Measurements from ENCODE around the gene TMEM135. TPM values are rescaled to one million over a fixed set of nuclear protein-coding genes. Genes with fewer than 3 reads are reported as not detected.

The TMEM135 gene
- total RNA-seq, 2 donors from 2014 or later: 25.9 to 26.9 TPM

- no peak for ATAC-seq (ENCODE audit: insufficient number of reproducible peaks, low FRiP score, low read depth)
- H3K4me1 ChIP-seq (ENCODE audit: control insufficient read depth in 1 of 2, low read depth in 2 of 2): peaks cover 10 to 21% of the 10 kb centered on the region in 2 donors
- H3K9me3 ChIP-seq: no peaks in the 10 kb centered on the region
- no peak overlapping the region for H3K27ac ChIP-seq
- no peak overlapping the region for H3K4me3 ChIP-seq
- DNase-seq (ENCODE audit: low spot score): no peak
- no peaks in the 10 kb centered on the region for H3K36me3 ChIP-seq
- no peaks in the 10 kb centered on the region for H3K27me3 ChIP-seq (replicated peaks; ENCODE audit: insufficient read depth)
- TF ChIP-seq, protein P1, sequence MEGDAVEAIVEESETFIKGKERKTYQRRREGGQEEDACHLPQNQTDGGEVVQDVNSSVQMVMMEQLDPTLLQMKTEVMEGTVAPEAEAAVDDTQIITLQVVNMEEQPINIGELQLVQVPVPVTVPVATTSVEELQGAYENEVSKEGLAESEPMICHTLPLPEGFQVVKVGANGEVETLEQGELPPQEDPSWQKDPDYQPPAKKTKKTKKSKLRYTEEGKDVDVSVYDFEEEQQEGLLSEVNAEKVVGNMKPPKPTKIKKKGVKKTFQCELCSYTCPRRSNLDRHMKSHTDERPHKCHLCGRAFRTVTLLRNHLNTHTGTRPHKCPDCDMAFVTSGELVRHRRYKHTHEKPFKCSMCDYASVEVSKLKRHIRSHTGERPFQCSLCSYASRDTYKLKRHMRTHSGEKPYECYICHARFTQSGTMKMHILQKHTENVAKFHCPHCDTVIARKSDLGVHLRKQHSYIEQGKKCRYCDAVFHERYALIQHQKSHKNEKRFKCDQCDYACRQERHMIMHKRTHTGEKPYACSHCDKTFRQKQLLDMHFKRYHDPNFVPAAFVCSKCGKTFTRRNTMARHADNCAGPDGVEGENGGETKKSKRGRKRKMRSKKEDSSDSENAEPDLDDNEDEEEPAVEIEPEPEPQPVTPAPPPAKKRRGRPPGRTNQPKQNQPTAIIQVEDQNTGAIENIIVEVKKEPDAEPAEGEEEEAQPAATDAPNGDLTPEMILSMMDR (IDR thresholded peaks at IDR 0.05): no peak
Measured at GRCh38 chr11:87116185-87116584, 78.5 kb downstream of the TMEM135 start.

DNA sequence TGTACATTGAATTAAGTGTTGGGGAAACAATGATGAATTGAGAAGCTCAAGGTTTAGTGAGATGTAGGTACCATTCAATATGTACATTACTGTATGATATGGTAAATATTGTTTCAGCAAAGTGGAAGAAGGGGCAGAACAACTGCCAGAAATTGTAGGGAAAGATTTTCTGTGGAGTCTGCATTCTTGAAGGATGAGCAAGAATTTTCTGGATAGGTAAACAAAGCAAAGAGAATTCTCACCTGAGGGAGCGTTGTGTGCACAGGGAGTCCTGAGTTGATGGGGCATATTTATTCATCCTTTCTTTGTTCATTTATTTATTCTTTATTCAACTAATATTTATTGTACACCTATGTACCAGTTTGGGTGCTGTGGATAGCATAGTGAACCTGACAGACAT lies 83.2 kb downstream of the TMEM135 start:
- H3K27me3 ChIP-seq (replicated peaks; ENCODE audit: insufficient read depth): no peaks in the 10 kb centered on the region
- H3K4me3 ChIP-seq: no peak overlapping the region
- no peak for ATAC-seq (ENCODE audit: insufficient number of reproducible peaks, low FRiP score, low read depth)
- TF ChIP-seq, protein P1 (IDR thresholded peaks at IDR 0.05): no peak
- no peaks in the 10 kb centered on the region for H3K9me3 ChIP-seq
- no peaks in the 10 kb centered on the region for H3K36me3 ChIP-seq
- H3K4me1 ChIP-seq (ENCODE audit: control insufficient read depth in 1 of 2, low read depth in 2 of 2): peaks cover 0 to 7% of the 10 kb centered on the region in 2 donors
- DNase-seq (ENCODE audit: low spot score): no peak
- H3K27ac ChIP-seq: no peak overlapping the region

DNA sequence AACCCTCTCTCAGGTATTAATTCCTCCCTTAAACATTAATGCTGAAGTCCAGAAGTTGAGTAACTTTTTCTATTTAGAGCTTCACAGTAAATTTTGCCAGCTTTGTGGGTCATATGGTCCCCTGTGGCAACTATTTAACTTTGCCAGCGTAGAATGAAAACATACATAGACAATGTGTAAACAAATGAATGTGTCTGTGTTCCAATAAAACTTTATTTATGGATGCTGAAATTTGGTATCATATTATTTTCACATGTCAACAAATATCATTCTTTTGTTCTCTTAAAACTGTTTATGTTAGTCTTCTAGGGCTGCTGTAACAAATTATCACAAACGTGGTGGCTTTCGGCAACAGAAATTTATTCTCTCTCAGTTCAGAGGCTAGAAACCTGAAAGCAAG lies 85.1 kb downstream of the TMEM135 start:
- Histone ChIP-seq H3K4me1 (ENCODE audit: control insufficient read depth in 1 of 2, low read depth in 2 of 2) (peaks cover 3 to 16% of the 10 kb centered on the region in 2 donors), H3K36me3 (no peaks in the 10 kb centered on the region), H3K27me3 (replicated peaks; ENCODE audit: insufficient read depth) (no peaks in the 10 kb centered on the region), H3K9me3 (no peaks in the 10 kb centered on the region), H3K4me3 (no peak overlapping the region), H3K27ac (no peak overlapping the region)
- ATAC-seq (ENCODE audit: insufficient number of reproducible peaks, low FRiP score, low read depth) (no peak), DNase-seq (ENCODE audit: low spot score) (no peak)
- TF ChIP-seq, protein P1 (IDR thresholded peaks at IDR 0.05): no peak

- Histone ChIP-seq H3K4me1 (ENCODE audit: control insufficient read depth in 1 of 2, low read depth in 2 of 2) (peaks cover 9 to 19% of the 10 kb centered on the region in 2 donors), H3K4me3 (no peak overlapping the region), H3K27ac (no peak overlapping the region), H3K36me3 (no peaks in the 10 kb centered on the region), H3K9me3 (no peaks in the 10 kb centered on the region), H3K27me3 (replicated peaks; ENCODE audit: insufficient read depth) (no peaks in the 10 kb centered on the region)
- TF ChIP-seq, protein P1 (IDR thresholded peaks at IDR 0.05): no peak
- DNase-seq (ENCODE audit: low spot score): no peak
- no peak for ATAC-seq (ENCODE audit: insufficient number of reproducible peaks, low FRiP score, low read depth)
Measured at GRCh38 chr11:87125257-87125656, 87.5 kb downstream of the TMEM135 start.

- DNase-seq (ENCODE audit: low spot score) (no peak), ATAC-seq (ENCODE audit: insufficient number of reproducible peaks, low FRiP score, low read depth) (no peak)
- Histone ChIP-seq H3K4me3 (no peak overlapping the region), H3K4me1 (ENCODE audit: control insufficient read depth in 1 of 2, low read depth in 2 of 2) (peaks cover 9 to 19% of the 10 kb centered on the region in 2 donors), H3K9me3 (no peaks in the 10 kb centered on the region), H3K27me3 (replicated peaks; ENCODE audit: insufficient read depth) (no peaks in the 10 kb centered on the region), H3K27ac (no peak overlapping the region), H3K36me3 (no peaks in the 10 kb centered on the region)
- TF ChIP-seq, protein P1 (IDR thresholded peaks at IDR 0.05): no peak
Measured at GRCh38 chr11:87127101-87127500, 89.4 kb downstream of the TMEM135 start.
